Measurements from ENCODE around the gene FLNB.

GRCh38 chr3:57961177-57961827 lies 46.9 kb upstream of the FLNB start:
- TF ChIP-seq CTCF (IDR thresholded peaks at IDR 0.05) (no peak), POLR2A (IDR thresholded peaks at IDR 0.05) (no peak), EP300 (IDR thresholded peaks at IDR 0.05) (no peak)
